HepG2 (cell line): ENCODE measurements around the gene OR1D5. TPM values are rescaled to one million over a fixed set of nuclear protein-coding genes. Genes with fewer than 3 reads are reported as not detected.

Experiments
- ADNP ChIP-seq: sonication (generic); formaldehyde crosslinking; IDR thresholded peaks from 2 replicates; pipeline ENCODE4 v1.4.0; 2020; ENCODE audit warnings: missing genetic modification reagents
- CEBPZ ChIP-seq: IDR thresholded peaks from 2 replicates; pipeline ENCODE4 v1.6.1; 2012; ENCODE audit warnings: low read length, improper control_type of control experiment
- ELF4 ChIP-seq: sonication (generic); formaldehyde crosslinking; IDR thresholded peaks from 2 replicates; pipeline ENCODE4 v1.5.0; 2020; ENCODE audit warnings: missing genetic modification reagents, mild to moderate bottlenecking, moderate library complexity, borderline replicate concordance
- FOSL2 ChIP-seq: sonication (generic); formaldehyde crosslinking; IDR thresholded peaks from 2 replicates; pipeline ENCODE4 v1.4.0; 2020; ENCODE audit warnings: missing genetic modification reagents
- JUNB ChIP-seq: sonication (generic); formaldehyde crosslinking; IDR thresholded peaks from 2 replicates; pipeline ENCODE4 v1.8.0; 2022; ENCODE audit warnings: missing genetic modification reagents, mild to moderate bottlenecking, borderline replicate concordance
- KDM2A ChIP-seq: sonication (generic); formaldehyde crosslinking; IDR thresholded peaks from 2 replicates; pipeline ENCODE4 v1.4.0; 2020; ENCODE audit warnings: low read depth, missing genetic modification reagents, borderline replicate concordance
- MEIS1 ChIP-seq: sonication (generic); formaldehyde crosslinking; IDR thresholded peaks from 2 replicates; pipeline ENCODE4 v1.9.0; 2021; ENCODE audit warnings: mild to moderate bottlenecking, missing genetic modification reagents, moderate library complexity, borderline replicate concordance
- MXI1 ChIP-seq: IDR thresholded peaks from 3 replicates; pipeline ENCODE4 v1.6.1; 2012; ENCODE audit warnings: low read depth, low read length, inconsistent platforms, borderline replicate concordance
- PITX1 ChIP-seq: sonication (generic); formaldehyde crosslinking; IDR thresholded peaks from 2 replicates; pipeline ENCODE4 v1.5.1; 2020; ENCODE audit warnings: mild to moderate bottlenecking, missing genetic modification reagents
- RCOR2 ChIP-seq: IDR thresholded peaks from 2 replicates; pipeline ENCODE4 v1.6.1; 2016; ENCODE audit warnings: missing biosample characterization, missing genetic modification reagents
- ZBTB8A ChIP-seq: sonication (generic); formaldehyde crosslinking; IDR thresholded peaks from 2 replicates; pipeline ENCODE4 v1.4.0; 2020; ENCODE audit warnings: mild to moderate bottlenecking, low read depth, missing genetic modification reagents, borderline replicate concordance
- ZNF44 ChIP-seq: sonication (generic); formaldehyde crosslinking; IDR thresholded peaks from 2 replicates; pipeline ENCODE4 v1.5.1; 2020; ENCODE audit warnings: mild to moderate bottlenecking, missing genetic modification reagents
- ZNF512B ChIP-seq: sonication (generic); formaldehyde crosslinking; IDR thresholded peaks from 2 replicates; pipeline ENCODE4 v1.5.1; 2020; ENCODE audit warnings: missing genetic modification reagents, mild to moderate bottlenecking, borderline replicate concordance
- ZNF619 ChIP-seq: sonication (generic); formaldehyde crosslinking; IDR thresholded peaks from 2 replicates; pipeline ENCODE4 v1.4.0; 2020; ENCODE audit warnings: mild to moderate bottlenecking, missing genetic modification reagents
- ZNF841 ChIP-seq: sonication (generic); formaldehyde crosslinking; IDR thresholded peaks from 2 replicates; pipeline ENCODE4 v1.8.1; 2023; ENCODE audit warnings: missing genetic modification reagents, borderline replicate concordance
- polyA plus RNA-seq, 8 experiments: library from polyadenylated mRNA; depleted of rRNA in 3 of 8; stranded (reverse) in 7 of 8; unstranded in 1 of 8; fragments of >200 nt; fragmentation: Illumina TruSeq in 4 of 8; extraction: Trizol in 4 of 8; gene quantifications; 2 replicates each; pipeline versions ENCODE4 v1.2.1 to v1.2.3, GENCODE V29; 2011 to 2016; ENCODE audit warnings: low read depth in 4 of 8, missing spikeins in 1 of 8, mixed read lengths in 1 of 8; ENCODE audit not compliant: insufficient read depth in 1 of 8
- total RNA-seq, 5 experiments: library from RNA; depleted of rRNA; stranded (reverse); fragments of >200 nt; fragmentation: Illumina TruSeq; extraction: Trizol; gene quantifications; 2 replicates each; pipeline ENCODE4 v1.2.3, GENCODE V29; 2016; ENCODE audit warnings: low read depth in 1 of 5
- TF ChIP-seq, protein P1 (sequence below): sonication (generic); formaldehyde crosslinking; IDR thresholded peaks from 2 replicates; pipeline ENCODE4 v1.5.1; 2020; ENCODE audit warnings: mild to moderate bottlenecking, missing genetic modification reagents, moderate library complexity
- TF ChIP-seq, protein P2 (sequence below): sonication (generic); formaldehyde crosslinking; IDR thresholded peaks from 2 replicates; pipeline ENCODE4 v1.8.0; 2022; ENCODE audit warnings: mild to moderate bottlenecking, missing genetic modification reagents, borderline replicate concordance

The OR1D5 gene
- total and polyA plus RNA-seq, 2 of the 13 experiments (the other 11 are each of a cell fraction or from before 2014, with no cell fraction given) = not detected

DNA sequence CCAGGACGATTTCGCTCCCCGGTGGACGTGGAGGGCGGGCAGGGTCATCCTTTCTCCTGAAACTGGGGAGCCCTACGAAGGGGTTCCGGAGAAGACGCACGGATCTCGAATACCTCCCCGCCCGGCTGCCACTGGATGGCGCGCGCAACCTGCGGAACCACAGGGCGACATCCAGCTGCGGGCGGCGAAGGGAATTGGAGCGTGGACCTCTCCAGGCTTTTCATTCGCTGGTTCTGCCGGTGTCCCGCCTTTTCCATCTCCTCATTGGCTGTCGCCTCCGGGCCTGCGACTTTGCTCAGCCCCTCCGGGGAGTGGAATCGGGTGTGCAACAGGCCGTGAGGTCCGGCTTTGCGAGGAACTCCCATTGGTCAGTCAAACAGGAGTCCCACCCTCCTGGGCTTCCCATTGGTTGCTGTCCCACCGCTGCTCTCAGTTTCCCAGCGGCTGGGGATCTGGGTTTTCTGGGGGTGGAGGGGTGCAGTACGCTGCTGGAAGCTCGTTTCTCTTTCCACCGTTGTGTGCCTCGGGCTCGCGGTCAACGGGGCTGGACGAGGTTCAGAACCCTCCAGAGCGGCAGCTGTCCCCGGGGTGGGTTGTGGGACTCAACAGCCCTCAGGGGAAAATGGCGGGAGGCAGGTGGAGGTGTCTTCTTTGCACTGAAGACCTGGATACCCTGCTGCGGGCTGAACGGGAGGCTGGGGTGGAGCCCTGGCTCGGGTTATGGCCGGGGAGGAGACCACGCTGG is 14.5 kb downstream of the OR1D5 start (continued):
- TF ChIP-seq PITX1 (CRISPR knock-in tag) (no peak), ZBTB8A (CRISPR knock-in tag) (0 out of 2 replicates have a peak, but pooled peaks have one; percentile 30), MXI1 (peak; percentile 68; the same call in 1 of the 3 replicates), FOSL2 (no peak), ELF4 (CRISPR knock-in tag) (no peak), RCOR2 (CRISPR knock-in tag) (no peak), ADNP (no peak), ZNF44 (CRISPR knock-in tag) (0 out of 2 replicates have a peak, but pooled peaks have one; percentile 52), JUNB (CRISPR knock-in tag) (no peak), KDM2A (peak; percentile 83), CEBPZ (peak; percentile 20; the same call in 1 of the 2 replicates), MEIS1 (peak; percentile 46; the same call in 1 of the 2 replicates), ZNF619 (CRISPR knock-in tag) (0 out of 2 replicates have a peak, but pooled peaks have one; percentile 26), ZNF841 (CRISPR knock-in tag) (no peak), ZNF512B (CRISPR knock-in tag) (no peak)
- TF ChIP-seq, protein P1, sequence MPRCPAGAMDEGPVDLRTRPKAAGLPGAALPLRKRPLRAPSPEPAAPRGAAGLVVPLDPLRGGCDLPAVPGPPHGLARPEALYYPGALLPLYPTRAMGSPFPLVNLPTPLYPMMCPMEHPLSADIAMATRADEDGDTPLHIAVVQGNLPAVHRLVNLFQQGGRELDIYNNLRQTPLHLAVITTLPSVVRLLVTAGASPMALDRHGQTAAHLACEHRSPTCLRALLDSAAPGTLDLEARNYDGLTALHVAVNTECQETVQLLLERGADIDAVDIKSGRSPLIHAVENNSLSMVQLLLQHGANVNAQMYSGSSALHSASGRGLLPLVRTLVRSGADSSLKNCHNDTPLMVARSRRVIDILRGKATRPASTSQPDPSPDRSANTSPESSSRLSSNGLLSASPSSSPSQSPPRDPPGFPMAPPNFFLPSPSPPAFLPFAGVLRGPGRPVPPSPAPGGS = no peak
- TF ChIP-seq, protein P2, sequence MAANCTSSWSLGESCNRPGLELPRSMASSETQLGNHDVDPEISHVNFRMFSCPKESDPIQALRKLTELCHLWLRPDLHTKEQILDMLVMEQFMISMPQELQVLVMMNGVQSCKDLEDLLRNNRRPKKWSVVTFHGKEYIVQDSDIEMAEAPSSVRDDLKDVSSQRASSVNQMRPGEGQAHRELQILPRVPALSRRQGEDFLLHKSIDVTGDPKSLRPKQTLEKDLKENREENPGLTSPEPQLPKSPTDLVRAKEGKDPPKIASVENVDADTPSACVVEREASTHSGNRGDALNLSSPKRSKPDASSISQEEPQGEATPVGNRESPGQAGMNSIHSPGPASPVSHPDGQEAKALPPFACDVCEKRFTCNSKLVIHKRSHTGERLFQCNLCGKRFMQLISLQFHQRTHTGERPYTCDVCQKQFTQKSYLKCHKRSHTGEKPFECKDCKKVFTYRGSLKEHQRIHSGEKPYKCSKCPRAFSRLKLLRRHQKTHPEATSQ = no peak
